Activated T-cell treated with anti-CD3 and anti-CD28 coated beads, Interleukin-2, amount 50 U/mL, for 72 hours (primary cell): Measurements from ENCODE around the gene DLG2. TPM values are rescaled to one million over a fixed set of nuclear protein-coding genes. Genes with fewer than 3 reads are reported as not detected.

Experiments used
- ATAC-seq, 2 donors: fragments of 150-1000 bp; cut with Tn5 transposase; replicated peaks in 1 of 2; 2 replicates each; pipeline ENCODE4 v1.10.0; 2021; ENCODE audit warnings: moderate library complexity in 2 of 2, mild to moderate bottlenecking in 1 of 2
- DNase-seq, 2 donors: peaks; one replicate each; pipeline ENCODE4 v3.0.0; 2021 to 2022; ENCODE audit warnings: mixed read lengths in 1 of 2
- H3K27ac Mint-ChIP-seq: one replicate; pipeline ENCODE4 v1.8.0; 2022; ENCODE audit warnings: mild to moderate bottlenecking, moderate library complexity, mixed read lengths
- H3K27me3 Mint-ChIP-seq: one replicate; pipeline ENCODE4 v1.8.0; 2022; ENCODE audit warnings: low read depth, mixed read lengths
- H3K36me3 Mint-ChIP-seq, 2 donors: one replicate each; pipeline ENCODE4 v1.8.0; 2022; ENCODE audit warnings: mixed read lengths in 2 of 2, mild to moderate bottlenecking in 1 of 2; ENCODE audit not compliant: insufficient read depth in 2 of 2
- H3K4me1 Mint-ChIP-seq: one replicate; pipeline ENCODE4 v1.8.0; 2022; ENCODE audit warnings: low read depth, mixed read lengths
- H3K4me3 Mint-ChIP-seq, 2 donors: one replicate each; pipeline ENCODE4 v1.8.0; 2022; ENCODE audit warnings: mild to moderate bottlenecking in 2 of 2, mixed read lengths in 2 of 2, moderate library complexity in 2 of 2
- H3K9me3 Mint-ChIP-seq, 2 donors: one replicate each; pipeline ENCODE4 v1.8.0; 2022; ENCODE audit warnings: mixed read lengths in 2 of 2
- total RNA-seq, 2 donors: library from RNA; stranded (reverse); gene quantifications; one replicate each; pipeline ENCODE4 v1.2.3, GENCODE V29; 2022

The DLG2 gene
- total RNA-seq, 2 donors from 2014 or later = 4.1 to 5.3 TPM

GRCh38 chr11:83835423-83835822 is 1791.7 kb downstream of the DLG2 start:
- H3K4me1 Mint-ChIP-seq = no peaks in the 10 kb centered on the region
- H3K4me3 Mint-ChIP-seq = no peak overlapping the region
- no peaks in the 10 kb centered on the region for H3K27me3 Mint-ChIP-seq
- no peak overlapping the region for H3K27ac Mint-ChIP-seq
- DNase-seq = no peak
- ATAC-seq = no peak
- H3K36me3 Mint-ChIP-seq = no peaks in the 10 kb centered on the region
- no peaks in the 10 kb centered on the region for H3K9me3 Mint-ChIP-seq

GRCh38 chr11:83831929-83832328 is 1795.2 kb downstream of the DLG2 start:
- Mint-ChIP-seq H3K27ac (no peak overlapping the region), H3K4me3 (no peak overlapping the region), H3K4me1 (peaks cover 5% of the 10 kb centered on the region), H3K9me3 (no peaks in the 10 kb centered on the region), H3K36me3 (no peaks in the 10 kb centered on the region), H3K27me3 (no peaks in the 10 kb centered on the region)
- ATAC-seq = no peak
- no peak for DNase-seq

GRCh38 chr11:83827940-83828554 is 1799.1 kb downstream of the DLG2 start:
- Mint-ChIP-seq H3K4me1 (peaks cover 5% of the 10 kb centered on the region), H3K27me3 (no peaks in the 10 kb centered on the region), H3K36me3 (no peaks in the 10 kb centered on the region), H3K4me3 (no peak overlapping the region), H3K9me3 (no peaks in the 10 kb centered on the region), H3K27ac (no peak overlapping the region)
- no peak for DNase-seq
- no peak for ATAC-seq

GRCh38 chr11:83827520-83827919 is 1799.6 kb downstream of the DLG2 start:
- Mint-ChIP-seq H3K9me3 (no peaks in the 10 kb centered on the region), H3K4me1 (peaks cover 5% of the 10 kb centered on the region), H3K36me3 (no peaks in the 10 kb centered on the region), H3K4me3 (no peak overlapping the region), H3K27me3 (no peaks in the 10 kb centered on the region), H3K27ac (no peak overlapping the region)
- ATAC-seq (no peak), DNase-seq (no peak)

- no peaks in the 10 kb centered on the region for H3K27me3 Mint-ChIP-seq
- H3K9me3 Mint-ChIP-seq = no peaks in the 10 kb centered on the region
- no peak overlapping the region for H3K4me3 Mint-ChIP-seq
- DNase-seq = no peak
- peaks cover 5% of the 10 kb centered on the region for H3K4me1 Mint-ChIP-seq
- no peak overlapping the region for H3K27ac Mint-ChIP-seq
- no peak for ATAC-seq
- no peaks in the 10 kb centered on the region for H3K36me3 Mint-ChIP-seq
These were observed 1801.1 kb downstream of the DLG2 start for GRCh38 chr11:83826078-83826477.

GRCh38 chr11:83823461-83824025 is 1803.6 kb downstream of the DLG2 start:
- Mint-ChIP-seq H3K27me3 (no peaks in the 10 kb centered on the region), H3K36me3 (no peaks in the 10 kb centered on the region), H3K4me3 (no peak overlapping the region), H3K9me3 (no peaks in the 10 kb centered on the region), H3K4me1 (peaks cover 5% of the 10 kb centered on the region), H3K27ac (no peak overlapping the region)
- DNase-seq (no peak), ATAC-seq (no peak)

- no peaks in the 10 kb centered on the region for H3K36me3 Mint-ChIP-seq
- H3K27ac Mint-ChIP-seq = no peak overlapping the region
- ATAC-seq (peak; percentile 42 to 46), DNase-seq (no peak)
- H3K4me1 Mint-ChIP-seq = no peaks in the 10 kb centered on the region
- H3K9me3 Mint-ChIP-seq = no peaks in the 10 kb centered on the region
- peaks cover 5% of the 10 kb centered on the region for H3K27me3 Mint-ChIP-seq
- no peak overlapping the region for H3K4me3 Mint-ChIP-seq
These were observed 1807.1 kb downstream of the DLG2 start for GRCh38 chr11:83819931-83820549.

GRCh38 chr11:83818349-83818748 is 1808.8 kb downstream of the DLG2 start:
- no peak for DNase-seq
- no peak for ATAC-seq
- H3K9me3 Mint-ChIP-seq = no peaks in the 10 kb centered on the region
- H3K4me3 Mint-ChIP-seq = no peak overlapping the region
- H3K27me3 Mint-ChIP-seq = peaks cover 10% of the 10 kb centered on the region
- H3K36me3 Mint-ChIP-seq = no peaks in the 10 kb centered on the region
- no peaks in the 10 kb centered on the region for H3K4me1 Mint-ChIP-seq
- H3K27ac Mint-ChIP-seq = no peak overlapping the region

- H3K4me1 Mint-ChIP-seq = no peaks in the 10 kb centered on the region
- ATAC-seq (no peak), DNase-seq (no peak)
- H3K9me3 Mint-ChIP-seq = no peaks in the 10 kb centered on the region
- no peak overlapping the region for H3K27ac Mint-ChIP-seq
- H3K4me3 Mint-ChIP-seq = no peak overlapping the region
- H3K27me3 Mint-ChIP-seq = peaks cover 17% of the 10 kb centered on the region
- H3K36me3 Mint-ChIP-seq = no peaks in the 10 kb centered on the region
These were observed 1810.5 kb downstream of the DLG2 start for GRCh38 chr11:83816572-83817187.

GRCh38 chr11:83815736-83816135 is 1811.4 kb downstream of the DLG2 start:
- Mint-ChIP-seq H3K4me1 (no peaks in the 10 kb centered on the region), H3K27ac (no peak overlapping the region), H3K4me3 (no peak overlapping the region), H3K27me3 (peaks cover 17% of the 10 kb centered on the region), H3K36me3 (no peaks in the 10 kb centered on the region), H3K9me3 (no peaks in the 10 kb centered on the region)
- no peak for DNase-seq
- no peak for ATAC-seq

GRCh38 chr11:83813296-83813695 is 1813.8 kb downstream of the DLG2 start:
- DNase-seq (no peak), ATAC-seq (no peak)
- H3K27me3 Mint-ChIP-seq = peaks cover 16% of the 10 kb centered on the region
- no peaks in the 10 kb centered on the region for H3K36me3 Mint-ChIP-seq
- no peaks in the 10 kb centered on the region for H3K9me3 Mint-ChIP-seq
- H3K4me3 Mint-ChIP-seq = no peak overlapping the region
- no peaks in the 10 kb centered on the region for H3K4me1 Mint-ChIP-seq
- no peak overlapping the region for H3K27ac Mint-ChIP-seq

GRCh38 chr11:83809274-83809673 is 1817.9 kb downstream of the DLG2 start:
- ATAC-seq (no peak), DNase-seq (no peak)
- no peaks in the 10 kb centered on the region for H3K36me3 Mint-ChIP-seq
- no peaks in the 10 kb centered on the region for H3K4me1 Mint-ChIP-seq
- no peak overlapping the region for H3K27ac Mint-ChIP-seq
- peaks cover 17% of the 10 kb centered on the region for H3K27me3 Mint-ChIP-seq
- no peaks in the 10 kb centered on the region for H3K9me3 Mint-ChIP-seq
- H3K4me3 Mint-ChIP-seq = no peak overlapping the region

GRCh38 chr11:83801799-83802198 is 1825.3 kb downstream of the DLG2 start:
- Mint-ChIP-seq H3K9me3 (no peaks in the 10 kb centered on the region), H3K4me3 (no peak overlapping the region), H3K4me1 (no peaks in the 10 kb centered on the region), H3K27ac (no peak overlapping the region), H3K27me3 (peaks cover 4% of the 10 kb centered on the region), H3K36me3 (no peaks in the 10 kb centered on the region)
- DNase-seq (no peak), ATAC-seq (no peak)
